Neuronal stem cell (in vitro differentiated cells): ENCODE data around the gene VGLL4.

ENCODE experiments used
- DNase-seq: peaks from one replicate; pipeline ENCODE4 v3.0.0-alpha.2; 2013; ENCODE audit warnings: low spot score
- H2AFZ ChIP-seq: one replicate; pipeline ENCODE4 v1.6.1; 2013; ENCODE audit warnings: mild to moderate bottlenecking, low read length, inconsistent platforms
- H2AK5ac ChIP-seq: 2 replicates; pipeline ENCODE4 v1.6.1; 2013; ENCODE audit warnings: low read depth, mild to moderate bottlenecking, inconsistent platforms, low read length, moderate library complexity, mixed read lengths
- H2BK120ac ChIP-seq: 2 replicates; pipeline ENCODE4 v1.6.1; 2013; ENCODE audit warnings: low read depth, mild to moderate bottlenecking, inconsistent platforms, low read length, moderate library complexity, mixed read lengths
- H2BK12ac ChIP-seq: one replicate; pipeline ENCODE4 v1.6.1; 2013; ENCODE audit warnings: low read length, inconsistent platforms
- H2BK15ac ChIP-seq: 2 replicates; pipeline ENCODE4 v1.6.1; 2013; ENCODE audit warnings: mild to moderate bottlenecking, low read length, inconsistent platforms, mixed read lengths
- H2BK5ac ChIP-seq: one replicate; pipeline ENCODE4 v1.6.1; 2013; ENCODE audit warnings: inconsistent platforms, mild to moderate bottlenecking, low read length, moderate library complexity
- H3K14ac ChIP-seq: one replicate; pipeline ENCODE4 v1.6.1; 2013; ENCODE audit warnings: low read length, inconsistent platforms
- H3K18ac ChIP-seq: 2 replicates; pipeline ENCODE4 v1.6.1; 2013; ENCODE audit warnings: low read length, inconsistent platforms
- H3K23ac ChIP-seq: 2 replicates; pipeline ENCODE4 v1.6.1; 2013; ENCODE audit warnings: low read depth, mild to moderate bottlenecking, mixed read lengths, low read length, inconsistent platforms; ENCODE audit not compliant: poor library complexity
- H3K27ac ChIP-seq: replicated peaks from 3 replicates; pipeline ENCODE4 v1.5.1; 2013; ENCODE audit warnings: low read length, inconsistent platforms
- H3K27me3 ChIP-seq, 3 experiments: 2 replicates each; pipeline ENCODE4 v1.6.1; 2013; ENCODE audit warnings: low read length in 3 of 3, mild to moderate bottlenecking in 2 of 3, inconsistent platforms in 1 of 3, low read depth in 1 of 3, mixed read lengths in 1 of 3, moderate library complexity in 1 of 3; ENCODE audit not compliant: control insufficient read depth in 3 of 3, insufficient read depth in 3 of 3
- H3K36me3 ChIP-seq, 2 donors: replicated peaks in 1 of 2; 2 replicates each; pipeline ENCODE4 v1.6.1; 2013; ENCODE audit warnings: low read length in 2 of 2; ENCODE audit not compliant: control insufficient read depth in 2 of 2, insufficient read depth in 2 of 2
- H3K4ac ChIP-seq: 2 replicates; pipeline ENCODE4 v1.6.1; 2013; ENCODE audit warnings: inconsistent platforms, mild to moderate bottlenecking, low read length, moderate library complexity
- H3K4me1 ChIP-seq, 2 donors: 1 replicate in 1 of 2; 2 replicates in 1 of 2; pipeline ENCODE4 v1.6.1; 2013; ENCODE audit warnings: low read length in 2 of 2, low read depth in 1 of 2; ENCODE audit not compliant: control insufficient read depth in 2 of 2, insufficient read depth in 1 of 2
- H3K4me2 ChIP-seq: one replicate; pipeline ENCODE4 v1.6.1; 2013; ENCODE audit warnings: mild to moderate bottlenecking, low read length, inconsistent platforms; ENCODE audit not compliant: insufficient read depth, poor library complexity, severe bottlenecking
- H3K4me3 ChIP-seq, 2 donors: 2 replicates each; pipeline ENCODE4 v1.5.1; 2013; ENCODE audit warnings: low read length in 2 of 2, mild to moderate bottlenecking in 2 of 2, inconsistent platforms in 1 of 2, moderate library complexity in 1 of 2
- H3K79me1 ChIP-seq: one replicate; pipeline ENCODE4 v1.6.1; 2013; ENCODE audit warnings: low read depth, mild to moderate bottlenecking, inconsistent platforms, low read length, moderate library complexity
- H3K9ac ChIP-seq: one replicate; pipeline ENCODE4 v1.6.1; 2013; ENCODE audit warnings: mild to moderate bottlenecking, low read depth, low read length, inconsistent platforms; ENCODE audit not compliant: poor library complexity
- H3K9me3 ChIP-seq, 2 donors: replicated peaks in 1 of 2; 2 replicates each; pipeline versions ENCODE3 to v1.6.1; 2013; ENCODE audit warnings: low read length in 2 of 2, mild to moderate bottlenecking in 2 of 2, inconsistent platforms in 1 of 2, low read depth in 1 of 2, mixed read lengths in 1 of 2, moderate library complexity in 1 of 2; ENCODE audit not compliant: control insufficient read depth in 2 of 2, insufficient read depth in 1 of 2
- H4K8ac ChIP-seq: one replicate; pipeline ENCODE4 v1.6.1; 2013; ENCODE audit warnings: low read depth, mild to moderate bottlenecking, inconsistent platforms, low read length, moderate library complexity
- H4K91ac ChIP-seq: one replicate; pipeline ENCODE4 v1.6.1; 2013; ENCODE audit warnings: low read length, low read depth, mild to moderate bottlenecking, inconsistent platforms; ENCODE audit not compliant: poor library complexity
- WGBS, 2 donors: extraction: QIAGEN DNeasy Blood & Tissue Kit; methylation state at CpG; one replicate each; pipeline ENCODE4 v1.1.7; 2013; ENCODE audit warnings: missing lambda C conversion rate in 2 of 2, mixed read lengths in 1 of 2; ENCODE audit not compliant: insufficient read length in 2 of 2, insufficient replicate concordance in 1 of 2; ENCODE audit errors: extremely low coverage in 2 of 2; 5-methylcytosine and 5-hydroxymethylcytosine counted together

The VGLL4 gene

GRCh38 chr3:11552289-11553264 is 91.1 kb downstream of the VGLL4 start:
- peaks cover 4 to 21% of the 10 kb centered on the region in 2 donors for H3K4me1 ChIP-seq
- WGBS, 2 donors = no CpG with 5 or more reads among the region's 16 CpGs
- no peak overlapping the region for H2BK15ac ChIP-seq

GRCh38 chr3:11551036-11551435 is 92.7 kb downstream of the VGLL4 start:
- H3K4me3 ChIP-seq = no peak overlapping the region

More at GRCh38 chr3:11552289-11553264, 91.1 kb downstream of the VGLL4 start:
- Histone ChIP-seq H3K27me3 (no peaks in the 10 kb centered on the region), H3K9me3 (peaks cover 0 to 8% of the 10 kb centered on the region in 2 donors), H3K36me3 (peaks cover 13 to 58% of the 10 kb centered on the region in 2 donors), H3K18ac (no peak overlapping the region), H3K9ac (no peak overlapping the region), H3K79me1 (no peaks in the 10 kb centered on the region), H3K4me2 (no peak overlapping the region), H3K14ac (peak overlapping the region; percentile 27), H2BK120ac (no peak overlapping the region), H3K4ac (no peak overlapping the region), H2AK5ac (no peak overlapping the region), H2BK12ac (no peak overlapping the region), H4K8ac (no peak overlapping the region), H2BK5ac (peak overlapping the region; percentile 69), H3K23ac (no peak overlapping the region), H3K27ac (no peak overlapping the region), H4K91ac (no peak overlapping the region), H3K4me3 (no peak overlapping the region), H2AFZ (no peak overlapping the region)
- DNase-seq = no peak

GRCh38 chr3:11549580-11550140 is 94.1 kb downstream of the VGLL4 start:
- no peak overlapping the region for H2BK5ac ChIP-seq
- no peak overlapping the region for H3K23ac ChIP-seq
- H3K4me3 ChIP-seq = no peak overlapping the region
- no peak overlapping the region for H3K4me2 ChIP-seq
- H4K8ac ChIP-seq = no peak overlapping the region
- no CpG with 5 or more reads among the region's 9 CpGs for WGBS, 2 donors
- no peaks in the 10 kb centered on the region for H3K79me1 ChIP-seq
- no peak overlapping the region for H2BK12ac ChIP-seq
- H3K27me3 ChIP-seq = no peaks in the 10 kb centered on the region
- H3K14ac ChIP-seq = no peak overlapping the region
- no peak overlapping the region for H2AK5ac ChIP-seq
- peaks cover 4 to 29% of the 10 kb centered on the region in 2 donors for H3K36me3 ChIP-seq
- H2AFZ ChIP-seq = no peak overlapping the region
- H2BK15ac ChIP-seq = no peak overlapping the region
- no peak overlapping the region for H3K9ac ChIP-seq
- H3K4ac ChIP-seq = no peak overlapping the region
- no peak for DNase-seq
- no peak overlapping the region for H3K27ac ChIP-seq
- H3K18ac ChIP-seq = peak overlapping the region; percentile 11
- peaks cover 0 to 8% of the 10 kb centered on the region in 2 donors for H3K9me3 ChIP-seq
- H2BK120ac ChIP-seq = no peak overlapping the region
- no peak overlapping the region for H4K91ac ChIP-seq
- peaks cover 0 to 5% of the 10 kb centered on the region in 2 donors for H3K4me1 ChIP-seq

More at GRCh38 chr3:11551036-11551435, 92.7 kb downstream of the VGLL4 start:
- Histone ChIP-seq H3K4ac (no peak overlapping the region), H4K91ac (no peak overlapping the region), H2AFZ (no peak overlapping the region), H3K23ac (no peak overlapping the region), H2BK120ac (no peak overlapping the region), H4K8ac (no peak overlapping the region), H3K9me3 (peaks cover 0 to 8% of the 10 kb centered on the region in 2 donors), H3K14ac (no peak overlapping the region), H3K27ac (no peak overlapping the region), H3K27me3 (no peaks in the 10 kb centered on the region), H3K4me2 (no peak overlapping the region), H2BK12ac (no peak overlapping the region), H3K18ac (no peak overlapping the region), H3K79me1 (no peaks in the 10 kb centered on the region), H3K4me1 (peaks cover 0 to 5% of the 10 kb centered on the region in 2 donors), H3K36me3 (peaks cover 6 to 43% of the 10 kb centered on the region in 2 donors), H3K9ac (no peak overlapping the region), H2BK5ac (no peak overlapping the region), H2AK5ac (no peak overlapping the region), H2BK15ac (no peak overlapping the region)
- WGBS, 2 donors = no CpG with 5 or more reads among the region's 17 CpGs
- no peak for DNase-seq

GRCh38 chr3:11548721-11549131 is 95.0 kb downstream of the VGLL4 start:
- no peak overlapping the region for H2BK120ac ChIP-seq
- H2BK5ac ChIP-seq = no peak overlapping the region
- H2BK12ac ChIP-seq = no peak overlapping the region
- no peak overlapping the region for H3K4me2 ChIP-seq
- no peaks in the 10 kb centered on the region for H3K79me1 ChIP-seq
- H3K27me3 ChIP-seq = no peaks in the 10 kb centered on the region
- no peak for DNase-seq
- no peak overlapping the region for H4K8ac ChIP-seq
- no peak overlapping the region for H3K14ac ChIP-seq
- H2AK5ac ChIP-seq = no peak overlapping the region
- H3K18ac ChIP-seq = no peak overlapping the region
- H3K9me3 ChIP-seq = peaks cover 0 to 8% of the 10 kb centered on the region in 2 donors
- no peak overlapping the region for H3K23ac ChIP-seq
- no peak overlapping the region for H2BK15ac ChIP-seq
- H3K4me1 ChIP-seq = peaks cover 0 to 6% of the 10 kb centered on the region in 2 donors
- H3K4ac ChIP-seq = no peak overlapping the region
- no peak overlapping the region for H3K27ac ChIP-seq
- no peak overlapping the region for H3K9ac ChIP-seq
- H4K91ac ChIP-seq = no peak overlapping the region
- peaks cover 2 to 20% of the 10 kb centered on the region in 2 donors for H3K36me3 ChIP-seq
- H2AFZ ChIP-seq = no peak overlapping the region
- no CpG with 5 or more reads among the region's 7 CpGs for WGBS, 2 donors
- H3K4me3 ChIP-seq = no peak overlapping the region
